ENCODE measurements around the gene INVS. TPM values are rescaled to one million over a fixed set of nuclear protein-coding genes. Genes with fewer than 3 reads are reported as not detected.
A peak's percentile ranks its signal among the peaks of the same experiment; 100 is the strongest.

INVS gene
- polyA plus RNA-seq, 1 of the 3 experiments (the other 2 are of a cell fraction): 8.1 TPM

DNA sequence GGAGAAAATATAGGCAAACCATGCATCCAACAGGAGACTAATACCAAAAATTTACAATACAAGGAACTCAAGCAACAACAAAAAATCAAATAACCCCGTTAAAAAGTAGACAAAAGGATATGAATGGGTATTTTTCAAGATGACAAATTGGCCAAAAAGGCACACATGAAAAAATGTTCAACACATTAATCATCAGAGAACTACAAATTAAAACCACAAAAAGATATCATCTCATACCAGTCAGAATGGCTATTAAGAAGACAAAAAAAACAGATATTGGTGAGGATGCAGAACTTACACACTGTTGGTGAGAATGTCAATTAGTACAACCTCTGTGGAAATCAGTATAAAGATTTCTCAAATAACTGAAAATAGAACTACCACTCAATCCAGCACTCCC lies 218.7 kb downstream of the INVS start (continued):
- TF ChIP-seq TEAD4 (IDR thresholded peaks at IDR 0.05; ENCODE audit: borderline replicate concordance, insufficient read depth) (peak; percentile 55; the same call in 1 of the 2 replicates), GATA2 (CRISPR knock-in tag; IDR thresholded peaks at IDR 0.05) (no peak), CHD2 (IDR thresholded peaks at IDR 0.05; ENCODE audit: low read length, partially characterized antibody) (no peak), FOSL2 (IDR thresholded peaks at IDR 0.05; ENCODE audit: borderline replicate concordance, low read depth) (peak; percentile 72; the same call in 1 of the 2 replicates), SIN3A (IDR thresholded peaks at IDR 0.05; ENCODE audit: borderline replicate concordance, low read depth, low read length) (no peak), FOXJ3 (CRISPR knock-in tag; IDR thresholded peaks at IDR 0.05) (no peak), YY1 (IDR thresholded peaks at IDR 0.05; ENCODE audit: low read depth) (no peak), NFIC (IDR thresholded peaks at IDR 0.05; ENCODE audit: borderline replicate concordance) (peak; percentile 55; the same call in 1 of the 2 replicates), RCOR1 (IDR thresholded peaks at IDR 0.05; ENCODE audit: low read length) (no peak), FOXM1 (IDR thresholded peaks at IDR 0.05; ENCODE audit: low read depth) (peak; percentile 46; the same call in 1 of the 2 replicates)
- TF ChIP-seq, protein P1, sequence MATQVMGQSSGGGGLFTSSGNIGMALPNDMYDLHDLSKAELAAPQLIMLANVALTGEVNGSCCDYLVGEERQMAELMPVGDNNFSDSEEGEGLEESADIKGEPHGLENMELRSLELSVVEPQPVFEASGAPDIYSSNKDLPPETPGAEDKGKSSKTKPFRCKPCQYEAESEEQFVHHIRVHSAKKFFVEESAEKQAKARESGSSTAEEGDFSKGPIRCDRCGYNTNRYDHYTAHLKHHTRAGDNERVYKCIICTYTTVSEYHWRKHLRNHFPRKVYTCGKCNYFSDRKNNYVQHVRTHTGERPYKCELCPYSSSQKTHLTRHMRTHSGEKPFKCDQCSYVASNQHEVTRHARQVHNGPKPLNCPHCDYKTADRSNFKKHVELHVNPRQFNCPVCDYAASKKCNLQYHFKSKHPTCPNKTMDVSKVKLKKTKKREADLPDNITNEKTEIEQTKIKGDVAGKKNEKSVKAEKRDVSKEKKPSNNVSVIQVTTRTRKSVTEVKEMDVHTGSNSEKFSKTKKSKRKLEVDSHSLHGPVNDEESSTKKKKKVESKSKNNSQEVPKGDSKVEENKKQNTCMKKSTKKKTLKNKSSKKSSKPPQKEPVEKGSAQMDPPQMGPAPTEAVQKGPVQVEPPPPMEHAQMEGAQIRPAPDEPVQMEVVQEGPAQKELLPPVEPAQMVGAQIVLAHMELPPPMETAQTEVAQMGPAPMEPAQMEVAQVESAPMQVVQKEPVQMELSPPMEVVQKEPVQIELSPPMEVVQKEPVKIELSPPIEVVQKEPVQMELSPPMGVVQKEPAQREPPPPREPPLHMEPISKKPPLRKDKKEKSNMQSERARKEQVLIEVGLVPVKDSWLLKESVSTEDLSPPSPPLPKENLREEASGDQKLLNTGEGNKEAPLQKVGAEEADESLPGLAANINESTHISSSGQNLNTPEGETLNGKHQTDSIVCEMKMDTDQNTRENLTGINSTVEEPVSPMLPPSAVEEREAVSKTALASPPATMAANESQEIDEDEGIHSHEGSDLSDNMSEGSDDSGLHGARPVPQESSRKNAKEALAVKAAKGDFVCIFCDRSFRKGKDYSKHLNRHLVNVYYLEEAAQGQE (IDR thresholded peaks at IDR 0.05; ENCODE audit: low read depth, low read length): no peak
- TF ChIP-seq, protein P2, sequence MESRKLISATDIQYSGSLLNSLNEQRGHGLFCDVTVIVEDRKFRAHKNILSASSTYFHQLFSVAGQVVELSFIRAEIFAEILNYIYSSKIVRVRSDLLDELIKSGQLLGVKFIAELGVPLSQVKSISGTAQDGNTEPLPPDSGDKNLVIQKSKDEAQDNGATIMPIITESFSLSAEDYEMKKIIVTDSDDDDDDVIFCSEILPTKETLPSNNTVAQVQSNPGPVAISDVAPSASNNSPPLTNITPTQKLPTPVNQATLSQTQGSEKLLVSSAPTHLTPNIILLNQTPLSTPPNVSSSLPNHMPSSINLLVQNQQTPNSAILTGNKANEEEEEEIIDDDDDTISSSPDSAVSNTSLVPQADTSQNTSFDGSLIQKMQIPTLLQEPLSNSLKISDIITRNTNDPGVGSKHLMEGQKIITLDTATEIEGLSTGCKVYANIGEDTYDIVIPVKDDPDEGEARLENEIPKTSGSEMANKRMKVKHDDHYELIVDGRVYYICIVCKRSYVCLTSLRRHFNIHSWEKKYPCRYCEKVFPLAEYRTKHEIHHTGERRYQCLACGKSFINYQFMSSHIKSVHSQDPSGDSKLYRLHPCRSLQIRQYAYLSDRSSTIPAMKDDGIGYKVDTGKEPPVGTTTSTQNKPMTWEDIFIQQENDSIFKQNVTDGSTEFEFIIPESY (IDR thresholded peaks at IDR 0.05; ENCODE audit: borderline replicate concordance, low read depth): no peak
- TF ChIP-seq, protein P3, sequence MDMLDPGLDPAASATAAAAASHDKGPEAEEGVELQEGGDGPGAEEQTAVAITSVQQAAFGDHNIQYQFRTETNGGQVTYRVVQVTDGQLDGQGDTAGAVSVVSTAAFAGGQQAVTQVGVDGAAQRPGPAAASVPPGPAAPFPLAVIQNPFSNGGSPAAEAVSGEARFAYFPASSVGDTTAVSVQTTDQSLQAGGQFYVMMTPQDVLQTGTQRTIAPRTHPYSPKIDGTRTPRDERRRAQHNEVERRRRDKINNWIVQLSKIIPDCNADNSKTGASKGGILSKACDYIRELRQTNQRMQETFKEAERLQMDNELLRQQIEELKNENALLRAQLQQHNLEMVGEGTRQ (IDR thresholded peaks at IDR 0.05; ENCODE audit: borderline replicate concordance, low read depth, low read length): no peak
- TF ChIP-seq, protein P4, sequence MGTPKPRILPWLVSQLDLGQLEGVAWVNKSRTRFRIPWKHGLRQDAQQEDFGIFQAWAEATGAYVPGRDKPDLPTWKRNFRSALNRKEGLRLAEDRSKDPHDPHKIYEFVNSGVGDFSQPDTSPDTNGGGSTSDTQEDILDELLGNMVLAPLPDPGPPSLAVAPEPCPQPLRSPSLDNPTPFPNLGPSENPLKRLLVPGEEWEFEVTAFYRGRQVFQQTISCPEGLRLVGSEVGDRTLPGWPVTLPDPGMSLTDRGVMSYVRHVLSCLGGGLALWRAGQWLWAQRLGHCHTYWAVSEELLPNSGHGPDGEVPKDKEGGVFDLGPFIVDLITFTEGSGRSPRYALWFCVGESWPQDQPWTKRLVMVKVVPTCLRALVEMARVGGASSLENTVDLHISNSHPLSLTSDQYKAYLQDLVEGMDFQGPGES (IDR thresholded peaks at IDR 0.05; ENCODE audit: low read depth, low read length): no peak
- TF ChIP-seq, protein P5, sequence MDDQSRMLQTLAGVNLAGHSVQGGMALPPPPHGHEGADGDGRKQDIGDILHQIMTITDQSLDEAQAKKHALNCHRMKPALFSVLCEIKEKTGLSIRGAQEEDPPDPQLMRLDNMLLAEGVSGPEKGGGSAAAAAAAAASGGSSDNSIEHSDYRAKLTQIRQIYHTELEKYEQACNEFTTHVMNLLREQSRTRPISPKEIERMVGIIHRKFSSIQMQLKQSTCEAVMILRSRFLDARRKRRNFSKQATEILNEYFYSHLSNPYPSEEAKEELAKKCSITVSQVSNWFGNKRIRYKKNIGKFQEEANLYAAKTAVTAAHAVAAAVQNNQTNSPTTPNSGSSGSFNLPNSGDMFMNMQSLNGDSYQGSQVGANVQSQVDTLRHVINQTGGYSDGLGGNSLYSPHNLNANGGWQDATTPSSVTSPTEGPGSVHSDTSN (IDR thresholded peaks at IDR 0.05): peak; percentile 89

Data from SK-N-SH (cell line).